Thoracic aorta (tissue), 2 donors: Measurements from ENCODE around the gene NEU1. TPM values are rescaled to one million over a fixed set of nuclear protein-coding genes. Genes with fewer than 3 reads are reported as not detected.

ENCODE experiments used
- ATAC-seq: fragments of 150-250 bp; one replicate; pipeline ENCODE4 v1.8.0; 2017; ENCODE audit warnings: low read depth; ENCODE audit not compliant: insufficient number of reproducible peaks, low FRiP score
- DNase-seq: peaks from one replicate; pipeline ENCODE4 v3.0.0-alpha.2; 2020; ENCODE audit warnings: low spot score
- H3K27ac ChIP-seq, 2 donors: fragments of 200-600 bp; sonication (generic); 1 replicate in 1 of 2; 2 replicates in 1 of 2; pipeline ENCODE4 v1.5.1; 2016; ENCODE audit warnings: mild to moderate bottlenecking in 2 of 2, moderate library complexity in 2 of 2
- H3K27me3 ChIP-seq: fragments of 200-600 bp; sonication (generic); replicated peaks from 2 replicates; pipeline ENCODE4 v1.6.0; 2016; ENCODE audit warnings: mild to moderate bottlenecking; ENCODE audit not compliant: insufficient read depth
- H3K36me3 ChIP-seq: fragments of 200-600 bp; sonication (generic); one replicate; pipeline ENCODE4 v1.5.1; 2016
- H3K4me1 ChIP-seq, 2 donors: fragments of 200-600 bp; sonication (generic); 1 replicate in 1 of 2; 2 replicates in 1 of 2; pipeline versions ENCODE4 v1.5.1 to v1.6.0; 2016; ENCODE audit warnings: low read depth in 2 of 2, mild to moderate bottlenecking in 1 of 2; ENCODE audit not compliant: control insufficient read depth in 1 of 2
- H3K4me3 ChIP-seq: fragments of 200-600 bp; sonication (generic); 2 replicates; pipeline ENCODE4 v1.5.1; 2016; ENCODE audit warnings: mild to moderate bottlenecking
- H3K9me3 ChIP-seq: fragments of 200-600 bp; sonication (generic); 2 replicates; pipeline ENCODE4 v1.5.1; 2016
- total RNA-seq, 2 donors: library from RNA; depleted of rRNA; stranded (reverse); fragments of >200 nt; gene quantifications; one replicate each; pipeline versions ENCODE4 v1.1.0 to v1.2.3, GENCODE V29; 2016
- TF ChIP-seq, protein P1 (sequence below): fragments of 200-600 bp; sonication (generic); IDR thresholded peaks from one replicate; pipeline ENCODE4 v1.5.1; 2019; ENCODE audit warnings: antibody characterized with exemption

NEU1 gene
- total RNA-seq, 2 donors from 2014 or later: 26.0 to 35.2 TPM

DNA sequence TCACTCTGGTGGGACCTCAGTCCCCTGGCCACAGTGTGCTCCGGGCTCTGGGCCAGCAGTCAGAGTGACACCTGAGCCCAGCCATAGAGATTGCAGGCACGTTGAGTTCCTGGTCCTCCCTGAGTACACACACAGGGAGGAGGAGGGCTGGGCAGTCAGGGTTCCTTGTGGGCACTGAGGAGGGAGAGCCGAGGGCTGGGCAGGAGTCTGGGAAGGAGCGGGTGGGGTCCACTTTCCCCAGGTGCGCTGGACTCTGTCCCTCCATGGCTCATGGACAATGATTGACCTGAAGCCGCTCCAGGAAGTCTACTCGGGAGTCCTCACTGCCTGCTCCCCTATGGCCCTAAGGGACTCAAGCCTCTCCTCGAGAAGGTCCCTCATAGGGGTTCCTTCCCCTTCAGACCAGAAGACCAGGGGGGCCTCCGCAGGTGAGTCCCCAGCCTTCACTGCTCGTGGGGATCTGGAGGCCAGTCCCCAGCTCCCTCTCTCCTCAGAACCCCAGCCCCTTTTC is 15.1 kb upstream of the NEU1 start:
- TF ChIP-seq, protein P1, sequence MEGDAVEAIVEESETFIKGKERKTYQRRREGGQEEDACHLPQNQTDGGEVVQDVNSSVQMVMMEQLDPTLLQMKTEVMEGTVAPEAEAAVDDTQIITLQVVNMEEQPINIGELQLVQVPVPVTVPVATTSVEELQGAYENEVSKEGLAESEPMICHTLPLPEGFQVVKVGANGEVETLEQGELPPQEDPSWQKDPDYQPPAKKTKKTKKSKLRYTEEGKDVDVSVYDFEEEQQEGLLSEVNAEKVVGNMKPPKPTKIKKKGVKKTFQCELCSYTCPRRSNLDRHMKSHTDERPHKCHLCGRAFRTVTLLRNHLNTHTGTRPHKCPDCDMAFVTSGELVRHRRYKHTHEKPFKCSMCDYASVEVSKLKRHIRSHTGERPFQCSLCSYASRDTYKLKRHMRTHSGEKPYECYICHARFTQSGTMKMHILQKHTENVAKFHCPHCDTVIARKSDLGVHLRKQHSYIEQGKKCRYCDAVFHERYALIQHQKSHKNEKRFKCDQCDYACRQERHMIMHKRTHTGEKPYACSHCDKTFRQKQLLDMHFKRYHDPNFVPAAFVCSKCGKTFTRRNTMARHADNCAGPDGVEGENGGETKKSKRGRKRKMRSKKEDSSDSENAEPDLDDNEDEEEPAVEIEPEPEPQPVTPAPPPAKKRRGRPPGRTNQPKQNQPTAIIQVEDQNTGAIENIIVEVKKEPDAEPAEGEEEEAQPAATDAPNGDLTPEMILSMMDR: no peak
- Histone ChIP-seq H3K4me3 (no peak overlapping the region), H3K27me3 (no peaks in the 10 kb centered on the region), H3K4me1 (no peaks in the 10 kb centered on the region), H3K9me3 (no peaks in the 10 kb centered on the region), H3K36me3 (peaks cover 18% of the 10 kb centered on the region), H3K27ac (no peak overlapping the region)
- DNase-seq: no peak
- ATAC-seq: no peak

DNA sequence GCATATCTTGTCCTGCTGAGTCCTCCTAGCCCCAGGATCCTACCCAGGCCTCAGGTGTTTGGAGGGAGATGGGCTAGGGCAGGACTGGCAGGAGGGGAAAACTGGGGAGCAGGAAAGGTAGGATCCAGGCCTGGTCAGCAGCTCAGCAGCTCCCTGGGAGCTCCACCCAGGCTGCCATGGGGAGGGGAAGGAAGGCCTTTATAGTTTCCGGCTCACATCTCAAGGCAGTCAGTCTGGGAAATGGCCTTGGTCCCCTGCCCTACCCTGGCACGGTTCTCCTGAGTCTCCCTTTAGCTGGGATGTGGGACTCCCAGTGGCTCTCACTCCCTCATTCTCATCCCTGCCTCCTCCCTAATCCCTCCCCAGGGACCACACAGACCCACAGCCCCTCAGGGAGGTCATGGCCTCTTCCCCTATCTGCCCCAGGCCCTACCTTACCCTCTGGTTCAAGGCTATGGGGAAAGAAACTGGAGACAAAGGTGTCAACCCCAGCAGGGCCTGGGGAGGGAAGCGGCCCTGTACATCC is 14.6 kb upstream of the NEU1 start:
- TF ChIP-seq, protein P1: no peak
- Histone ChIP-seq H3K9me3 (no peaks in the 10 kb centered on the region), H3K27me3 (no peaks in the 10 kb centered on the region), H3K36me3 (peaks cover 18% of the 10 kb centered on the region), H3K4me3 (no peak overlapping the region), H3K27ac (no peak overlapping the region), H3K4me1 (no peaks in the 10 kb centered on the region)
- ATAC-seq (no peak), DNase-seq (no peak)

DNA sequence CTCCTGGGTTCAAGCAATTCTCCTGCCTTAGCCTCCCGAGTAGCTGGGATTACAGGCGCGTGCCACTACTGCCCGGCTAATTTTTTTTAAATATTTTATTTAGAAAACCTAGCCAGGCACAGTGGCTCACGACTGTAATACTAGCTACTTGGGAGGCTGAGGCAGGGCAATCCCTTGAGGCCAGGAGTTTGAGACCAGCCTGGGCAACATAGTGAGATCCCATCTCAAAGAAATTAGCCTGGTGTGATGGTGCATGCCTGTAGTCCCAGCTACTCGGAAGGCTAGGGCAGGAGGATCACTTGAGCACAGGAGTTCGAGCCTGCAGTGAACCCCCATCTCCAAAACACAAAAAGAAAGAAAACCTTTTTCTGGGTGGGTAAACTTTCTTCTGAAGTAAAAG is 13.7 kb upstream of the NEU1 start:
- TF ChIP-seq, protein P1: no peak
- no peaks in the 10 kb centered on the region for H3K27me3 ChIP-seq
- H3K27ac ChIP-seq: no peak overlapping the region
- H3K4me3 ChIP-seq: no peak overlapping the region
- ATAC-seq (no peak), DNase-seq (no peak)
- no peaks in the 10 kb centered on the region for H3K4me1 ChIP-seq
- peaks cover 16% of the 10 kb centered on the region for H3K36me3 ChIP-seq
- no peaks in the 10 kb centered on the region for H3K9me3 ChIP-seq

DNA sequence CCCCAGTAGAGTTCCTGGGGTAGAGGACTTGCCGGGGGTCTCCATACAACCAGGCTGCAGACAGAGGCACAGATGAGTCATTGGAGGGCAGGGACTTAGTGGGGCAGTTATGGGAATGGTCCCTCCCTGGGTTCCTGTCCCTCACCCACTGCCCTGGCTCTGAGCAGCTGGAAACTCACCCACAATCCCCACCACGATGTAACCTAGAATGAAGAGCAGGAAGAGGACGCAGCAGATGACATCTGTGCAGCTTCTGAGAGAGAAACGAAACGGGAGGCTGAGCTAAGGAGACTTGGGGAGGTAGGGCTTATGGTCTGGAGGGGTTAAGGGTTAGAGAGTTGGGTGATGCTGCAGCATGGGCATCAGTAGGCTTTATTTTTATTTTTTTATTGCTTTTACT is 13.3 kb upstream of the NEU1 start:
- no peaks in the 10 kb centered on the region for H3K27me3 ChIP-seq
- H3K36me3 ChIP-seq: peaks cover 12% of the 10 kb centered on the region
- H3K27ac ChIP-seq: no peak overlapping the region
- no peaks in the 10 kb centered on the region for H3K9me3 ChIP-seq
- H3K4me3 ChIP-seq: no peak overlapping the region
- DNase-seq (no peak), ATAC-seq (no peak)
- no peaks in the 10 kb centered on the region for H3K4me1 ChIP-seq
- TF ChIP-seq, protein P1: no peak

DNA sequence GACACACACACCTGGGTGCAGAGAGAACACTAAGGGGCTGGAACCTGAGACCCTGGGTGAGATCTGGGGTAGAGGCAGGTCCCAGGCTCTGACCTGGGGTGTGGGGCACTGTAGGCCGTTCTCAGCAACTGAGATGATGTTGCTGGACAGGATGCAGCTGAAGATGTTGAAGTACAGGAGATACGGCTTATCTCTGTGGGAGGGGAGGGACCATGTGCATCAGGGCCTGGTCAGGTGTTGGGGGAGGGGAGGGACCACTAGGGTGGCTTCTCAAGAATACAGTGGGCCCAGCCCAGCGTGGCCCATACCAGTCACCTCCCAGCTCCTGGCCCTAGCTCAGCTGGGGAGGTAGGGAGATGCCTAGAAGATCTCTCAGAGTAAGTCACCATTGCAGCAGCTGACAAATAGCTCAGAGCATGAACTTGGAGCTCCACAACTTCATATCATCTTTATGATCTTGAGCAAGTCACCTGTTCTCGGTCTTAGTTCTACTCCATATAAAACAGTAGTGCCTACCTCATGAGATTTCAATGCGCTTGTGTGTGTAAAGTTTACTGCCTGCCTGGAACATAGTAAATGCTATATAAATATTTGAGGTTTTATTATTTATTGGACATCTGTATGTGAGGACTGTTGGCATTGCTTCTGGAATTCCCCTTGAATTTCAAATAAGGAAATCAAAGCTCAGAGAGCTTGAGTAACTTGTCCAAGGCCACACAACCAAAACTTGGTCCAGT is 12.4 kb upstream of the NEU1 start:
- Histone ChIP-seq H3K4me3 (no peak overlapping the region), H3K27ac (no peak overlapping the region), H3K4me1 (no peaks in the 10 kb centered on the region), H3K9me3 (no peaks in the 10 kb centered on the region), H3K36me3 (peaks cover 6% of the 10 kb centered on the region), H3K27me3 (no peaks in the 10 kb centered on the region)
- DNase-seq (no peak), ATAC-seq (no peak)
- TF ChIP-seq, protein P1: no peak
